ENCODE results near the gene CSRNP2. TPM values are rescaled to one million over a fixed set of nuclear protein-coding genes. Genes with fewer than 3 reads are reported as not detected.
A peak's percentile ranks its signal among the peaks of the same experiment; 100 is the strongest.
"Not testable (repeated sequence)": the region's sequence is repeated elsewhere in the genome, so short reads cannot be mapped to it uniquely, and the experiment has no call there.

CSRNP2 gene
- total RNA-seq, 1 donor from 2014 or later, result 20.0 TPM

- ATAC-seq (ENCODE audit: poor library complexity), result no peak
- DNase-seq, result no peak
- intact Hi-C loops (cut with DNase I), result no loop called here
Measured at GRCh38 chr12:51081421-51081820, 2.0 kb downstream of the CSRNP2 start.

- intact Hi-C loops (cut with DNase I), result no loop called here
- ATAC-seq (ENCODE audit: poor library complexity) (no peak), DNase-seq (no peak)
Measured at GRCh38 chr12:51080136-51080535, 3.3 kb downstream of the CSRNP2 start.

DNA sequence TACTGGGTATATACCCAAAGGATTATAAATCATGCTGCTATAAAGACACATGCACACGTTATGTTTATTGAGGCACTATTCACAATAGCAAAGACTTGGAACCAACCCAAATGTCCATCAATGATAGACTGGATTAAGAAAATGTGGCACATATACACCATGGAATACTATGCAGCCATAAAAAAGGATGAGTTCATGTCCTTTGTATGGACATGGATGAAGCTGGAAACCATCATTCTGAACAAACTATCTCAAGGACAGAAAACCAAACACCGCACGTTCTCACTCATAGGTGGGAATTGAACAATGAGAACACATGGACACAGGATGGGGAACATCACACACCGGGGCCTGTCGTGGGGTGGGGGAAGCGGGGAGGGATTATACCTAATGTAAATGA is 4.5 kb downstream of the CSRNP2 start:
- DNase-seq; intact Hi-C loops (cut with DNase I); ATAC-seq (ENCODE audit: poor library complexity): not testable (repeated sequence)

GRCh38 chr12:51078346-51078745 is 5.0 kb downstream of the CSRNP2 start:
- intact Hi-C loops (cut with DNase I); DNase-seq; ATAC-seq (ENCODE audit: poor library complexity): not testable (repeated sequence)

GRCh38 chr12:51077930-51078329 is 5.5 kb downstream of the CSRNP2 start:
- peak; percentile 74 for ATAC-seq (ENCODE audit: poor library complexity)
- DNase-seq, result no peak
- intact Hi-C loops (cut with DNase I), result no loop called here

- ATAC-seq (ENCODE audit: poor library complexity) (no peak), DNase-seq (no peak)
- intact Hi-C loops (cut with DNase I), result no loop called here
Measured at GRCh38 chr12:51076236-51076930, 7.0 kb downstream of the CSRNP2 start.

GRCh38 chr12:51075390-51075789 is 8.0 kb downstream of the CSRNP2 start:
- intact Hi-C loops (cut with DNase I), result no loop called here
- no peak for ATAC-seq (ENCODE audit: poor library complexity)
- DNase-seq, result no peak

- ATAC-seq (ENCODE audit: poor library complexity) (no peak), DNase-seq (no peak)
- intact Hi-C loops (cut with DNase I), result no loop called here
Measured at GRCh38 chr12:51071663-51072062, 11.7 kb downstream of the CSRNP2 start.

- ATAC-seq (ENCODE audit: poor library complexity) (no peak), DNase-seq (no peak)
- intact Hi-C loops (cut with DNase I), result no loop called here
Measured at GRCh38 chr12:51070004-51070403, 13.4 kb downstream of the CSRNP2 start.

GRCh38 chr12:51067771-51068170 is 15.6 kb downstream of the CSRNP2 start:
- intact Hi-C loops (cut with DNase I), result no loop called here
- DNase-seq, result no peak
- no peak for ATAC-seq (ENCODE audit: poor library complexity)

DNA sequence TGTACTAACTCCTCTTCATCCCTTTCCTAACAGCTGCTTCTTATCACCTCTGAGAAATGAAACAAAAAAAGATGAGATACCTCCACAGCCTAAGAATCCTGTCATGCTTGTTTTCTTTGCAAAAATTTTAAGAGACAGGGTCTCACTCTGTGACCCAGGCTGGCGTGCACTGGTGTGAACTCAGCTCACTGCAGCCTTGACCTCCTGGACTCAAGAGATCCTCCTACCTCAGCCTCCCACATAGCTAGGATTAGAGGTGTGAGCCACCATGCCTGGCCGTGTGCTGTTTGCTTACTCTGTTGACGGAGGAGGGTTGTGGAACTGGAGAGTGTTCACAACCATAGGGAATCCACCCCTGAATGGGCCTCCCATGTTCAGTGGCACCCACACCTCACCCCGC is 16.2 kb downstream of the CSRNP2 start:
- DNase-seq, result peak; percentile 8
- intact Hi-C loops (cut with DNase I), result no loop called here
- ATAC-seq (ENCODE audit: poor library complexity), result no peak

GRCh38 chr12:51065530-51065929 is 17.9 kb downstream of the CSRNP2 start:
- DNase-seq, result no peak
- ATAC-seq (ENCODE audit: poor library complexity), result no peak
- intact Hi-C loops (cut with DNase I), result no loop called here

DNA sequence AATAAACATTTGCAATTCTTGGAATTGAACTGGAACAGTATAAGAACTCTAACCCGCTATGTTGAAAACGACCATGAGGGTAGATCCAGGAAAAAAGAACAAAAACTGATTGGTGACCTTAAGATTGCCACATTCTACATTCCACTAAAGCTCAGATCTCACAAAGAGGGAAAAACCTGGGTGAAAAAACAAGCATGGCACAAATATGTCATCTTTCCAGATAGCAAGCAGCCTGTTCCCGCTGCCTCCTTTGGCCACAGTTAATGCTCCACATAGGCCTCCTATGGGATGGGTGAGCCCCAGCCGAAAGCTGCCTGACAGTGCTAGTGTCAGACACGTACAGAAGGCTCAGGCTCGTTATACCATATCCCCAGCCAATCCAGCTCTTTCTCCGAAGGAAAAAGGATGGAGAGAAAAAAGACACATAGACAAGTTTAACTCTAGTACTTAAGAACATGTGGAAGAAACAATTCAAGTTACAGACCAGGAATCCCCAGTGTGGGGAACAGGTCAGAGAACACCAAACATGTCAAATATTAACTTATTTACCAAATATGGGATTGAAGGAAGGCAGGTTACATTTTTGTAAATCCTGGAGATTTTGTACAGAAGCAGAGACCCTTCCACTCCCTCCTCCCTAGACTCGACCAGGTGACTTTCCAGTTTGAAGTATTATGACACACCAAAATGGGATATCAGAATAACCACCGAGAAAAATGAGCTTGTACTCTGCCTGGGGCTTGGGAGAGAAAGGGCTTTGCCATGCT is 20.6 kb downstream of the CSRNP2 start:
- DNase-seq (peak; percentile 17), ATAC-seq (ENCODE audit: poor library complexity) (no peak)
- intact Hi-C loops (cut with DNase I), result no loop called here

- peak; percentile 16 for DNase-seq
- intact Hi-C loops (cut with DNase I), result no loop called here
- no peak for ATAC-seq (ENCODE audit: poor library complexity)
Measured at GRCh38 chr12:51059086-51059485, 24.3 kb downstream of the CSRNP2 start.

DNA sequence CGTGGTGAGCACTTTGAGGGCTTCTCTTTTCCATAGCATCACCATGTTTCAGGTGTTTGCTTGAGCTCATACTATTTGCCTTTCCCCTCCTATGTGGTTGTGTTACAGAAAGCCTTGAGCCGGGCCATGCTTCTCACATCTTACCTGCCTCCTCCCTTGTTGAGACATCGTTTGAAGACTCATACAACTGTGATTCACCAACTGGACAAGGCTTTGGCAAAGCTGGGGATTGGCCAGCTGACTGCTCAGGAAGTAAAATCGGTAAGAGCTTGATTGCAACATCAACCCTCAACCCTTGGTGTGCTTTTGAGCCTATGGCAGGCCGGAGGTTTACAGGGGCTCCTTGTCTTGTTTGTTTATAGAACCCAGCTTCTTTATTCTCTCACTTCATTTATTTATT is 27.2 kb downstream of the CSRNP2 start:
- DNase-seq (no peak), ATAC-seq (ENCODE audit: poor library complexity) (no peak)
- intact Hi-C loops (cut with DNase I), result no loop called here

DNA sequence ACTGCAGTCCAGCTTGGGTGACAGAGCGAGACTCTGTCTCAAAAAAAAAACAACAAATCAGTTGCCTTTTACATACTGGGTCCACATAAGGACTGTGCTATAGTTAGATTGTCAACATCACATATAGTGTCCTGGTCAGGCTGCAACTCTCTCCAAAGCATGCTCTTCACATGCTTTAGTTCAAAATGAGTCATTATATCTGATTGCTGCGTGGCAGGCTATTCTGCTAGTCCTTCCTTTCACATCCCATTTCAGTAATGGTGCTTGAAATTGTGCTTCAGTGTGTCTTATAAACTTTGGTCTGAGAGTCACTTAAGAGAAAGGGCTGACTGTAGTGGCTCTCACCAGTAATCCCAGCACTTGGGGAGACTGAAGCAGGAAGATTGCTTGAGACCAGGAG is 28.3 kb downstream of the CSRNP2 start:
- intact Hi-C loops (cut with DNase I), result no loop called here
- DNase-seq (no peak), ATAC-seq (ENCODE audit: poor library complexity) (no peak)

GRCh38 chr12:51051787-51052186 is 31.6 kb downstream of the CSRNP2 start:
- no peak for ATAC-seq (ENCODE audit: poor library complexity)
- DNase-seq, result no peak
- intact Hi-C loops (cut with DNase I), result no loop called here

DNA sequence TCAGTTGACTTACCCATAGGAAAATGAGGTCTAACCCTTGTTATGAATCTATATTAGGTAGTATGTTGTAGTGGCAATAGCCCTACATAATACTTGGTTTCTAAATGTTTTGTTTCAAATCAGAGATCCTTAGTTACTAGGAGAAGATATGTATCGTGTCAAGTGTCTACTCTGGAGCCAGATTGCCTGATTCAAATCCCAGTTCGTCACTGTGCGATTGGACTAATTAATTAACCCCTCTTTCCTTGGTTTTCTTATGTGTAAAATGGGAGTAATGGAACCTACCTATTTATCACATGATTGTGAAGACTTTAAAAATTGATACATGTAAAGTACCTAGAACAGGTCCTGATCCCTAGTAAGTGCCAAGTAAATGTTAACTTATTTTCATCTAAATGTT is 33.9 kb downstream of the CSRNP2 start:
- ATAC-seq (ENCODE audit: poor library complexity), result no peak
- intact Hi-C loops (cut with DNase I), result loop anchor here (2.0 kb wide), 1 partner anchor 291 kb away; no protein-coding TSS in a partner anchor

DNA sequence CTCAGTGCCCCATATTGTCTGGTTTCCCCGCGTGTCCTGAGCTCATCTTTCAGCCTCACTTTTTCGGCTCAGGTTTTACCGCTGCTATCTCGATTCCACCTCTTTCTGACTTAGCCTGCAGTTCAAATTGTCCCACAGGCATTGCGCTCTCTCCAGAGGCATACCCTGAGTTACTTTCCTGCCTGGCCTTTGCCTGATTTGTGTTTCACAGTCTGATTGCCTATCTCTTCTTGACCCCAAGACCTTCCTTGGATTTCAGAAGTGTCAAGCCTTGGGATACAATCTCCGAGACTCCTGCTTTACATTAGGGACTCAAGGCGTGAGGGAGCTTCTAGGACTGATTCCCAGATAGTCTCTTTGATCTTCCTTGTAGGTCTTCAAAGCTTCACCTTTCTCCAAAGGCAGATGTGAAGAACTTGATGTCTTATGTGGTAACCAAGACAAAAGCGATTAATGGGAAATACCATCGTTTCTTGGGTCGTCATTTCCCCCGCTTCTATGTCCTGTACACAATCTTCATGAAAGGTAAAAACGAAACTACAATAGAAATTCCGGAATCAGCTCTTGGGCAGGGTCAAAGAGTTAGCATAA is 34.6 kb downstream of the CSRNP2 start:
- intact Hi-C loops (cut with DNase I), result loop anchor here (2.0 kb wide), 1 partner anchor 292 kb away; no protein-coding TSS in a partner anchor
- no peak for ATAC-seq (ENCODE audit: poor library complexity)
- no peak for DNase-seq

More for the DNA sequence above, 33.9 kb downstream of the CSRNP2 start:
- DNase-seq, result no peak
